ENCODE data around the gene ATXN7L1.

ATXN7L1 gene

DNA sequence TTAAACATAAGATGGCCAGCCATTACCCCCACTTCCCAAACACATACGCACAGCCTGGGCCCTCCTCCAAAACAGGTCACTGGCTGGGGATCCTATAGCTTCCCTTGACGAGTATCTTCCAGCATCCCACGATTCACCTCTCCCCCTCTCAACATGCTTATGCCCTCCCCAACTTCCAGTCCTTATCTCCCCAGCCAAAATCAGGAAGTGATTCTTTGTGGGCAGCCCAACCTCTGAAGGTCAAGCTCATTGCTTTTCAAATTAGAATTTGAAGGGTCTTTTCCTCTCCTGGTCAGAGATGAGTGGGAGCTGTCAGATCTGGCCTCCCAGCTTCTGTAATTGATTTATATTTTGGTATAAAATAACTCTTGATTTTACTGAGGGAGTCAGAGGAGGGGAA, 133.6 kb downstream of the ATXN7L1 start:
- no peak for TF ChIP-seq CTCF (IDR thresholded peaks at IDR 0.05; ENCODE audit: low read depth, low read length, missing control alignments)
- DNase-seq = no peak
- Histone ChIP-seq H3K4me3 (ENCODE audit: low read depth, low read length) (no peak overlapping the region), H3K27ac (no peak overlapping the region), H3K36me3 (replicated peaks) (no peaks in the 10 kb centered on the region), H3K27me3 (replicated peaks) (no peaks in the 10 kb centered on the region)
- in situ Hi-C loops (cut with HindIII; ENCODE audit: low pct_ligation_motif_present, low sequenced_read_pairs) = no loop called here

DNA sequence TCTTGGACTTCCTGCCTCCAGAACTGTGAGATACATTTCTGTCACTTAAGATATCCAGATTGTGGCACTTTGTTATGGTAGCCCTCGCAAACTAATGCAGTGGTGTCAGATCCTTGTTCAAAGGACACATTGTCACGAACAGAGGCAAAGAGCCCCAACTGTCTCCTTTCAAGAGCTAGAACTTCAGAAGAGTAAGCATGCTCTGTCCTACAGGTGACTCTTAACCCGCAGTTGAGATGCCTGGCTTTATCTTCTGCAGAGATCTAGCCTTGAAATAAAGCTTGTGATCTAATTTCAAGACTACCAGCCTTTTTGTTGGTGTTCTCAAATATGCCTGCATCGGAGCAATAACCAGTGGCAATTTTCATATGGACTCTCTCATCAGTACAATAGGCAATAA, 134.4 kb downstream of the ATXN7L1 start:
- no peak overlapping the region for H3K4me3 ChIP-seq (ENCODE audit: low read depth, low read length)

GRCh38 chr7:105738133-105738532, 138.3 kb downstream of the ATXN7L1 start:
- peak; percentile 38 for TF ChIP-seq CTCF (IDR thresholded peaks at IDR 0.05; ENCODE audit: low read depth, low read length, missing control alignments)
- in situ Hi-C loops (cut with HindIII; ENCODE audit: low pct_ligation_motif_present, low sequenced_read_pairs) = no loop called here
- no peaks in the 10 kb centered on the region for H3K27me3 ChIP-seq (replicated peaks)
- H3K4me3 ChIP-seq (ENCODE audit: low read depth, low read length) = no peak overlapping the region
- H3K36me3 ChIP-seq (replicated peaks) = no peaks in the 10 kb centered on the region
- H3K27ac ChIP-seq = no peak overlapping the region
- DNase-seq = no peak

More for the DNA sequence above, 134.4 kb downstream of the ATXN7L1 start:
- DNase-seq = no peak
- TF ChIP-seq CTCF (IDR thresholded peaks at IDR 0.05; ENCODE audit: low read depth, low read length, missing control alignments) = no peak
- H3K27ac ChIP-seq = no peak overlapping the region
- in situ Hi-C loops (cut with HindIII; ENCODE audit: low pct_ligation_motif_present, low sequenced_read_pairs) = no loop called here
- no peaks in the 10 kb centered on the region for H3K27me3 ChIP-seq (replicated peaks)
- H3K36me3 ChIP-seq (replicated peaks) = no peaks in the 10 kb centered on the region

- DNase-seq = no peak
- in situ Hi-C loops (cut with HindIII; ENCODE audit: low pct_ligation_motif_present, low sequenced_read_pairs) = no loop called here
- no peak overlapping the region for H3K4me3 ChIP-seq (ENCODE audit: low read depth, low read length)
- no peaks in the 10 kb centered on the region for H3K36me3 ChIP-seq (replicated peaks)
- no peaks in the 10 kb centered on the region for H3K27me3 ChIP-seq (replicated peaks)
- TF ChIP-seq CTCF (IDR thresholded peaks at IDR 0.05; ENCODE audit: low read depth, low read length, missing control alignments) = no peak
- no peak overlapping the region for H3K27ac ChIP-seq
These were observed 142.2 kb downstream of the ATXN7L1 start for GRCh38 chr7:105734233-105734632.

DNA sequence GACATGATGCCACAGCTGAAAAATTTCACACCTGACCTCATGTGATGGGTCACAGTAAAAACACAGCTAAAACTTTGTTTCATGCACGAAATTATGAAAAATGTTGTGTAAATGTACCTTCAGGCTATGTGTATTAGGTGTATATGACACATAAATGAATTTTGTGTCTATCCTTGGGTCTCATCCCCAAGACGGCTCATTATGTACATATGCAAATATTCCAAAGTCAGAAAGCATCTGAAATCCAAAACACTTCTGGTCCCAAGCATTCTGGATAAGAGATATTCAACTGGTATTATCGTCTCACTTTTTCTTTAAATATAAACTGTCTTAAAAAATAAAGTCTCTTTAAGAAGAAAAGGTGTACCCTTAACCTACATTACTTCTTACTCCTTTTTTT, 145.4 kb downstream of the ATXN7L1 start:
- in situ Hi-C loops (cut with HindIII; ENCODE audit: low pct_ligation_motif_present, low sequenced_read_pairs) = no loop called here

More for the DNA sequence above, 145.4 kb downstream of the ATXN7L1 start:
- no peak for DNase-seq
- Histone ChIP-seq H3K27me3 (replicated peaks) (no peaks in the 10 kb centered on the region), H3K36me3 (replicated peaks) (no peaks in the 10 kb centered on the region), H3K27ac (no peak overlapping the region), H3K4me3 (ENCODE audit: low read depth, low read length) (no peak overlapping the region)
- no peak for TF ChIP-seq CTCF (IDR thresholded peaks at IDR 0.05; ENCODE audit: low read depth, low read length, missing control alignments)
